HL-60 (cell line): Measurements from ENCODE around the gene MAP3K6.
A peak's percentile ranks its signal among the peaks of the same experiment; 100 is the strongest.

Experiments used
- DNase-seq, 2 experiments: peaks; one replicate each; pipeline ENCODE4 v3.0.0-alpha.2; 2010 to 2020; ENCODE audit warnings: low read depth in 1 of 2, low spot score in 1 of 2
- H3K27ac ChIP-seq: fragments of 250-450 bp; sonication (Bioruptor Pico); replicated peaks from 2 replicates; pipeline ENCODE4 v1.5.1; 2020; ENCODE audit warnings: mild to moderate bottlenecking, moderate library complexity
- H3K27me3 ChIP-seq: fragments of 250-450 bp; sonication (Bioruptor Pico); 2 replicates; pipeline ENCODE4 v1.5.1; 2021; ENCODE audit warnings: mild to moderate bottlenecking, moderate library complexity; ENCODE audit not compliant: insufficient read depth, poor library complexity, severe bottlenecking
- H3K4me3 ChIP-seq: replicated peaks from 2 replicates; pipeline ENCODE4 v1.5.1; 2011; ENCODE audit warnings: mild to moderate bottlenecking, control low read depth, low read length; ENCODE audit not compliant: insufficient read depth
- CTCF ChIP-seq: IDR thresholded peaks from one replicate; pipeline ENCODE4 v1.5.1; 2011; ENCODE audit warnings: low read length, control low read depth, inconsistent platforms; ENCODE audit not compliant: insufficient read depth
- GABPA ChIP-seq: IDR thresholded peaks from 2 replicates; pipeline ENCODE4 v1.6.1; 2012; ENCODE audit warnings: low read depth
- POLR2AphosphoS5 ChIP-seq: IDR thresholded peaks from 2 replicates; pipeline ENCODE4 v1.6.1; 2012; ENCODE audit warnings: low read depth
- SPI1 ChIP-seq: IDR thresholded peaks from 2 replicates; pipeline ENCODE4 v1.6.1; 2012; ENCODE audit warnings: low read depth, mild to moderate bottlenecking, borderline replicate concordance
- TF ChIP-seq, protein P1 (sequence below): IDR thresholded peaks from 2 replicates; pipeline ENCODE4 v1.6.1; 2012; ENCODE audit warnings: low read depth; ENCODE audit not compliant: insufficient replicate concordance

MAP3K6 gene

GRCh38 chr1:27368869-27369582 lies 2.3 kb upstream of the MAP3K6 start:
- Histone ChIP-seq H3K27ac (no peak overlapping the region; the same call in 1 of the 2 replicates), H3K27me3 (no peaks in the 10 kb centered on the region), H3K4me3 (no peak overlapping the region)
- DNase-seq = peak in 1 of 2 experiments; percentile 18
- TF ChIP-seq SPI1 (no peak), CTCF (no peak)
- TF ChIP-seq, protein P1, sequence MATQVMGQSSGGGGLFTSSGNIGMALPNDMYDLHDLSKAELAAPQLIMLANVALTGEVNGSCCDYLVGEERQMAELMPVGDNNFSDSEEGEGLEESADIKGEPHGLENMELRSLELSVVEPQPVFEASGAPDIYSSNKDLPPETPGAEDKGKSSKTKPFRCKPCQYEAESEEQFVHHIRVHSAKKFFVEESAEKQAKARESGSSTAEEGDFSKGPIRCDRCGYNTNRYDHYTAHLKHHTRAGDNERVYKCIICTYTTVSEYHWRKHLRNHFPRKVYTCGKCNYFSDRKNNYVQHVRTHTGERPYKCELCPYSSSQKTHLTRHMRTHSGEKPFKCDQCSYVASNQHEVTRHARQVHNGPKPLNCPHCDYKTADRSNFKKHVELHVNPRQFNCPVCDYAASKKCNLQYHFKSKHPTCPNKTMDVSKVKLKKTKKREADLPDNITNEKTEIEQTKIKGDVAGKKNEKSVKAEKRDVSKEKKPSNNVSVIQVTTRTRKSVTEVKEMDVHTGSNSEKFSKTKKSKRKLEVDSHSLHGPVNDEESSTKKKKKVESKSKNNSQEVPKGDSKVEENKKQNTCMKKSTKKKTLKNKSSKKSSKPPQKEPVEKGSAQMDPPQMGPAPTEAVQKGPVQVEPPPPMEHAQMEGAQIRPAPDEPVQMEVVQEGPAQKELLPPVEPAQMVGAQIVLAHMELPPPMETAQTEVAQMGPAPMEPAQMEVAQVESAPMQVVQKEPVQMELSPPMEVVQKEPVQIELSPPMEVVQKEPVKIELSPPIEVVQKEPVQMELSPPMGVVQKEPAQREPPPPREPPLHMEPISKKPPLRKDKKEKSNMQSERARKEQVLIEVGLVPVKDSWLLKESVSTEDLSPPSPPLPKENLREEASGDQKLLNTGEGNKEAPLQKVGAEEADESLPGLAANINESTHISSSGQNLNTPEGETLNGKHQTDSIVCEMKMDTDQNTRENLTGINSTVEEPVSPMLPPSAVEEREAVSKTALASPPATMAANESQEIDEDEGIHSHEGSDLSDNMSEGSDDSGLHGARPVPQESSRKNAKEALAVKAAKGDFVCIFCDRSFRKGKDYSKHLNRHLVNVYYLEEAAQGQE = no peak

DNA sequence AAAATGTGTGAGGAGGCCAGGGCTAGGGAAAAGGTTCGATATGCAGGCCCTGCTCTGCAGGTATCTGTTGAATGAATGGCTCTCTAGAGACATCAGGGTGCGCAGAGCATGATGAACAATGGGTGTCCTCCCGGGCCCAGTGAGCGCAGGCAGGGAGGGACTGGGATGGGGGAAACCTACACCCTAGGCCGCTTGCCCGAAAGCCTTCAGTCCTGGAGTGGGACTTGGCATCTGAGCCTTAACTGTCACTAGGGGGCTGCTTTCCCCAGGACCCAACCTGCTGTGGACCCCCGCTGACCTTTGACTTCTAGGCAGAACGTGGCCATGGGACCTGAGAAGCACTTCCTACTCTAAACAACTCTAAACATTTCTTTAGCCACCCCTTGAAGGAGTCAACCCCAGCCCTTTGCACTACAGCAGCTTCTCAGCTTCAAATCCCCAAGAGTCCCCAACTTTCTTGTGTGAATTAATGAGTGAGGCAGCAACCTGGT lies 444 bp upstream of the MAP3K6 start:
- no peak overlapping the region for H3K4me3 ChIP-seq
- DNase-seq = no peak
- no peaks in the 10 kb centered on the region for H3K27me3 ChIP-seq
- no peak for TF ChIP-seq GABPA
- no peak for TF ChIP-seq POLR2AphosphoS5
- TF ChIP-seq SPI1 = no peak
- TF ChIP-seq, protein P1 = no peak
- no peak for TF ChIP-seq CTCF
- H3K27ac ChIP-seq = no peak overlapping the region

DNA sequence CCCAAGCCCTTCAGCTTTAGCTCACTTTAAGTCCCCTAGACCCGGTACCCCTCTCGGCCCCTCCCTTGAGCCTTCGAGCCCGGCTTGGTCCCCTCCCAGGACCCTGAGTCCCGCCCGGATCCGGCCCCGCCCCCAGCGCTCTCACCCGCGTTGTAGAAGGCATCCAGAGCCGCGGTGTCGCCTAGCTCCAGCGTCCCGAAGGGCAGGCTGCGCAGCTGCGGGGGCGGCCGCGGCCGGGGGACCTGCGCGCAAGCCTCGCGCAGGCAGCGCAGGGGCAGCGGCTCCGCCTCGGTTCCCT lies 699 bp downstream of the MAP3K6 start:
- DNase-seq = peak in 1 of 2 experiments; percentile 54

More for the DNA sequence above, 699 bp downstream of the MAP3K6 start:
- Histone ChIP-seq H3K27ac (no peak overlapping the region), H3K4me3 (peak overlapping the region; percentile 47), H3K27me3 (no peaks in the 10 kb centered on the region)
- TF ChIP-seq GABPA = no peak
- TF ChIP-seq CTCF = no peak
- TF ChIP-seq, protein P1 = no peak
- TF ChIP-seq POLR2AphosphoS5 = no peak
- no peak for TF ChIP-seq SPI1
